ENCODE data around the gene ARHGEF1. TPM values are rescaled to one million over a fixed set of nuclear protein-coding genes. Genes with fewer than 3 reads are reported as not detected.

Gene ARHGEF1
- total RNA-seq, 3 donors from 2014 or later (not counting 1 experiment from before 2014, with no cell fraction given) = 1,177 to 1,409 (median 1,354) TPM

DNA sequence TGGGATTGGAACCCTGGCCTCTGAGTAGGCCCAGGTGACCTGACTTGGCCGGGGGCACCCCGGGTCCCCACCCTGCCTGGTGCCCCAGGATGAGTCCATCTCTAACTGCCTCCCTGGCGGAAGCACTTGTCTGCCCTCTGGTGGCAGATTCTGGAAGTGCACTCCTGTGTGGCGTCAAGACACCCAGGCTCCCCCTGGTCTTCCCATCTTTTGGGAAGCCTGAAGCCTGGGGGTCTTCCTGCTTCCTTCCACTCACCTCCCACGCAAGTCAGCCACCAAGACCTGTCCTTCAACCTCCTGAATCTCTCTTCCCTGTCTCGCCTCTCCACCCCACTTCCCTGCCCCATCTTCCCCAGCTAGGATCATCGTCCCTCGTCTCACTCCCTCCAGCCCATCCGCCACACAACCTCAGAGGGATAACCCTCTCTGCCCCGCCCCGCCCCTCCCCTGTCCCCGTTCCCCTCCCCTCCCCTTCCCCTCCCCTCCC is 68.7 kb downstream of the ARHGEF1 start:
- H3K27me3 ChIP-seq (ENCODE audit: control insufficient read depth, insufficient read depth, low read length) = no peaks in the 10 kb centered on the region
- WGBS (ENCODE audit: insufficient coverage) = 7% methylated on average over 8 of the region's 12 CpGs

DNA sequence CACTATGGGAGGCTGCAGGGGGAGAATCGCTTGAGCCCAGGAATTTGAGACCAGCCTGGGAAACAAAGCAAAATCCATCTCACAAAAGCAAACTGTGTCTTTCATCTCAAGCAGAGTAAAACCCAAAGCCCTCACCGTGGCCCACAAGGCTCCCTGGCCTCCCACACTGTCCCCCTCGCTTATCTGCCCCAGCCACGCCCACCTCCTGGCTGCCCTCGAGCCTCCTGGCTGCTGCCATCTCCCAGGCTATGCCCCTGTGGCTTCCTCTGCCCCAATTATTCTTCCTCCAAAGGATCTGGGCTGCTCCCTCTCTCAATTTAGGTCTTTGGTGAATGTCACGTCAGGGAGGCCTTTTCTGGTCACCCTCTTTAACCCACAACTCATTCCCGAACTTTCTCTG is 72.5 kb downstream of the ARHGEF1 start:
- Mint-ChIP-seq H3K4me3 (no peak overlapping the region), H3K27ac (peak overlapping the region in 1 of 2 donors; percentile 18), H3K9me3 (no peaks in the 10 kb centered on the region), H3K4me1 (peaks cover 23 to 30% of the 10 kb centered on the region in 2 donors), H3K36me3 (no peaks in the 10 kb centered on the region), H3K27me3 (ENCODE audit: low read depth in 2 of 2) (no peaks in the 10 kb centered on the region)
- H3K4me1 ChIP-seq (ENCODE audit: control insufficient read depth, insufficient read depth, low read length) = peaks cover 31% of the 10 kb centered on the region
- TF ChIP-seq, protein P1, sequence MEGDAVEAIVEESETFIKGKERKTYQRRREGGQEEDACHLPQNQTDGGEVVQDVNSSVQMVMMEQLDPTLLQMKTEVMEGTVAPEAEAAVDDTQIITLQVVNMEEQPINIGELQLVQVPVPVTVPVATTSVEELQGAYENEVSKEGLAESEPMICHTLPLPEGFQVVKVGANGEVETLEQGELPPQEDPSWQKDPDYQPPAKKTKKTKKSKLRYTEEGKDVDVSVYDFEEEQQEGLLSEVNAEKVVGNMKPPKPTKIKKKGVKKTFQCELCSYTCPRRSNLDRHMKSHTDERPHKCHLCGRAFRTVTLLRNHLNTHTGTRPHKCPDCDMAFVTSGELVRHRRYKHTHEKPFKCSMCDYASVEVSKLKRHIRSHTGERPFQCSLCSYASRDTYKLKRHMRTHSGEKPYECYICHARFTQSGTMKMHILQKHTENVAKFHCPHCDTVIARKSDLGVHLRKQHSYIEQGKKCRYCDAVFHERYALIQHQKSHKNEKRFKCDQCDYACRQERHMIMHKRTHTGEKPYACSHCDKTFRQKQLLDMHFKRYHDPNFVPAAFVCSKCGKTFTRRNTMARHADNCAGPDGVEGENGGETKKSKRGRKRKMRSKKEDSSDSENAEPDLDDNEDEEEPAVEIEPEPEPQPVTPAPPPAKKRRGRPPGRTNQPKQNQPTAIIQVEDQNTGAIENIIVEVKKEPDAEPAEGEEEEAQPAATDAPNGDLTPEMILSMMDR (IDR thresholded peaks at IDR 0.05) = no peak
- no peaks in the 10 kb centered on the region for H3K27me3 ChIP-seq (ENCODE audit: control insufficient read depth, insufficient read depth, low read length)
- no peaks in the 10 kb centered on the region for H3K9me3 ChIP-seq (ENCODE audit: control insufficient read depth, insufficient read depth, low read length)
- ATAC-seq (no peak), DNase-seq (no peak)
- intact Hi-C loops (cut with micrococcal nuclease) = no loop called here
- no peak overlapping the region for H3K4me3 ChIP-seq (ENCODE audit: low read length)
- peaks cover 9% of the 10 kb centered on the region for H3K36me3 ChIP-seq (ENCODE audit: control insufficient read depth, insufficient read depth, low read length)
- H3K27ac ChIP-seq (ENCODE audit: low read length) = no peak overlapping the region
- 71% methylated on average over 6 of the region's 7 CpGs for WGBS (ENCODE audit: insufficient coverage)

More for the DNA sequence above, 68.7 kb downstream of the ARHGEF1 start:
- ATAC-seq (peak; percentile 88 to 96 (median 95)), DNase-seq (peak; percentile 89 to 93)
- intact Hi-C loops (cut with micrococcal nuclease) = loop anchor here (1.0 to 5.0 kb wide), 3 partner anchors 78 to 159 kb away; no protein-coding TSS in a partner anchor
- Histone ChIP-seq H3K27ac (ENCODE audit: low read length) (no peak overlapping the region), H3K4me3 (ENCODE audit: low read length) (no peak overlapping the region), H3K9me3 (ENCODE audit: control insufficient read depth, insufficient read depth, low read length) (no peaks in the 10 kb centered on the region), H3K4me1 (ENCODE audit: control insufficient read depth, insufficient read depth, low read length) (peaks cover 21% of the 10 kb centered on the region), H3K36me3 (ENCODE audit: control insufficient read depth, insufficient read depth, low read length) (peaks cover 3% of the 10 kb centered on the region)
- Mint-ChIP-seq H3K4me3 (peak overlapping the region; percentile 9), H3K9me3 (no peaks in the 10 kb centered on the region), H3K27me3 (ENCODE audit: low read depth in 2 of 2) (no peaks in the 10 kb centered on the region), H3K4me1 (peaks cover 18 to 24% of the 10 kb centered on the region in 2 donors), H3K36me3 (no peaks in the 10 kb centered on the region), H3K27ac (peak overlapping the region in 1 of 2 donors; percentile 81)
- TF ChIP-seq, protein P1 (IDR thresholded peaks at IDR 0.05) = peak; percentile 99

DNA sequence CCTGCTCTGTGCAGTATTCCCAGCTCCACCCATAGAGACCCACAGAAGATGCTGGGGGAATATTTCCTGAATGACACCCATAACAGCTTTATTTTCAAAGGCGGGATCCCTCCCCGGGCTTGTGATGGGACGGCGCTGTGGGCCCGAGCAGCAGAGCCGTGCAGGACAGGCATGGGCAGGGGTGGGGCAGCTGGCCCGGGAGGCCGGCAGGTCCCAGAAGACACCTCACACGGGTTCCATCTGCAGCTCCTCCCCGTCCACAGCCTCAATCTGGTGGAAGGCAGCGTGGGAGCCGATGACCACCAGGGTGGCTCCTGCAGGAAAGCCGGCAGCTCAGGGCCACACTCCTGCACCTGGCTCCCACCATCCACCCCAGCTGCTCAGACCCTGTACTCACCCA is 73.6 kb downstream of the ARHGEF1 start:
- WGBS (ENCODE audit: insufficient coverage) = 95% methylated on average over 13 of the region's 13 CpGs
- H3K9me3 ChIP-seq (ENCODE audit: control insufficient read depth, insufficient read depth, low read length) = no peaks in the 10 kb centered on the region
- H3K9me3 Mint-ChIP-seq = no peaks in the 10 kb centered on the region
- H3K27me3 ChIP-seq (ENCODE audit: control insufficient read depth, insufficient read depth, low read length) = no peaks in the 10 kb centered on the region
- H3K27ac ChIP-seq (ENCODE audit: low read length) = no peak overlapping the region
- intact Hi-C loops (cut with micrococcal nuclease) = no loop called here
- TF ChIP-seq, protein P1 (IDR thresholded peaks at IDR 0.05) = no peak
- no peaks in the 10 kb centered on the region for H3K36me3 Mint-ChIP-seq
- H3K27me3 Mint-ChIP-seq (ENCODE audit: low read depth in 2 of 2) = no peaks in the 10 kb centered on the region
- no peak overlapping the region for H3K27ac Mint-ChIP-seq
- no peak for ATAC-seq
- peaks cover 19 to 26% of the 10 kb centered on the region in 2 donors for H3K4me1 Mint-ChIP-seq
- no peak overlapping the region for H3K4me3 ChIP-seq (ENCODE audit: low read length)
- no peak for DNase-seq
- H3K4me1 ChIP-seq (ENCODE audit: control insufficient read depth, insufficient read depth, low read length) = peaks cover 23% of the 10 kb centered on the region
- H3K36me3 ChIP-seq (ENCODE audit: control insufficient read depth, insufficient read depth, low read length) = peaks cover 9% of the 10 kb centered on the region
- no peak overlapping the region for H3K4me3 Mint-ChIP-seq

Other genes with a start within 250 kb of the ARHGEF1 start
- not detected for gene CEACAM7, start 194.9 kb upstream of the ARHGEF1 start, total RNA-seq
- not detected for gene CEACAM5, start 174.6 kb upstream of the ARHGEF1 start, total RNA-seq
- not detected for gene CEACAM6, start 127.7 kb upstream of the ARHGEF1 start, total RNA-seq
- 1 to 10 TPM in 2 of 3 donors, not detected in 1; 1.3 to 1.7 TPM for gene CEACAM3, start 86.6 kb upstream of the ARHGEF1 start, total RNA-seq
- gene LYPD4, start 38.5 kb upstream of the ARHGEF1 start, total RNA-seq = not detected
- not detected for gene DMRTC2, start 38.1 kb upstream of the ARHGEF1 start, total RNA-seq
- 1,000 to 10,000 TPM; 1,358 to 1,814 (median 1,709) TPM for gene RPS19, start 22.9 kb upstream of the ARHGEF1 start, total RNA-seq
- 10 to 100 TPM in 1 of 3 donors, 1 to 10 TPM in 2; 5.6 to 35.5 (median 6.0) TPM for gene CD79A, start 5.9 kb upstream of the ARHGEF1 start, total RNA-seq
- gene ERFL, start 45.3 kb downstream of the ARHGEF1 start, total RNA-seq = 1 to 10 TPM; 1.1 to 2.1 (median 1.5) TPM
- 10 to 100 TPM; 76.8 to 100.0 (median 78.4) TPM for gene RABAC1, start 76.1 kb downstream of the ARHGEF1 start, total RNA-seq
- 10 to 100 TPM; 13.5 to 18.2 (median 14.0) TPM for gene ATP1A3, start 111.0 kb downstream of the ARHGEF1 start, total RNA-seq
- gene GRIK5, start 187.0 kb downstream of the ARHGEF1 start, total RNA-seq = 1 to 10 TPM in 1 of 3 donors, under 1 TPM in 1, not detected in 1; 0.31 to 2.1 TPM
- gene ZNF574, start 193.0 kb downstream of the ARHGEF1 start, total RNA-seq = 10 to 100 TPM; 21.6 to 23.7 (median 23.1) TPM
- gene POU2F2, start 249.3 kb downstream of the ARHGEF1 start, total RNA-seq = 10 to 100 TPM; 27.3 to 40.8 (median 29.3) TPM

All from natural killer cell (primary cell).